Bone marrow (tissue), 2 donors: Measurements from ENCODE around the gene SLC35B1.
"Not testable (repeated sequence)": the region's sequence is repeated elsewhere in the genome, so short reads cannot be mapped to it uniquely, and the experiment has no call there.

Experiments used
- DNase-seq, 2 donors: peaks; one replicate each; lab custom pipeline; 2025; lab: John Stamatoyannopoulos, UW

SLC35B1 gene

GRCh38 chr17:49734515-49735490 lies 27.0 kb upstream of the SLC35B1 start:
- DNase-seq = no peak

- DNase-seq = no peak
Observed at GRCh38 chr17:49731435-49731831, 23.7 kb upstream of the SLC35B1 start.

DNA sequence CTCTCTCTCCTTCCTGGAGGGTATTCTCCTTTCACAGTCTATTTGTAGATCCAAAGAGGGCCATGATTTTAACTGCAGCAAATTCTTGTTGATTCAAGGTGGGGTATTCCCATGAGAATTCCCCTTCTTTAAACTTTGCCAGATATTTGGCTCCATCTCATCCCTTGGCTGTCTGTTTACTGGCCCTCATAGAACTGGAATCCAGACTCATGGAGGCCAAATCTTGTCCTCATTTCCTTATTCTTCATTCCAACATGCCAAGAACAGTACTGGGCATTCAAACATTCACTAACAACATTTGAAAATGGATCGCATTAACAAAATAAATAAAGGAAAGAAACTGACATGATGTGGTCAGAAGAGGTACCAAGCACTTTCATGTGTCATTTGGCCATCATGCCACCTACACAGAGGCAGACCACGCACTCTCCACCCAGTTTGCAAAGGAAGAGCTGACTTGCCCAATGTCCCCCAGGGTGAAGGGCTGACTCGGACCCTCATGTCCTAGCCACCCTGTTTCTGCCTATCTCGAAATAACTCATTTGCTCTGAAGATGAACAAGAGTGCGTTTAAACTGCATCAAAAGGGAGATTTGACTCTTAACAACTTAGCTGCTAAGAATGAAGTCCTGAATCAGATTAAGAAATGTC lies 23.1 kb upstream of the SLC35B1 start:
- no peak for DNase-seq

GRCh38 chr17:49730078-49730784 lies 22.5 kb upstream of the SLC35B1 start:
- DNase-seq = no peak

DNA sequence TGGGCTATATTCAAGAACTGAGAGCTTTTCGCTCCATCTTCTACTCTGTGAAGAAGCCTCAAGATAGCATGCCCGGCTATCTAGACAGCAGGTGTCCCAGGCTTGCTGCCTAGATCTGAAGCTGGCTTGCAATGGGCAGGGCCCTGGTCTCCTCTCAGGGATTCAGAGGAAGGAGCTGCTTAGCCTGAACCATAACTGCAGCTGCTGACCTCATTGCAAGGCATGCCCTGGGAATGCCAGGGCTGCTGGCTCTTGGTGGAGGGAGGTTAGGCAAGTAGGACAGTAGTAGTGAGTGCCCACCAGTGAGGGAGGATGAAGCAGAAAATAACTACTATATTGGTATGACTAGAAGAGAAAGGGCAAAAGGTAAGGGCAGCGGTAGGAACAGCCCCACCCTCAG lies 21.3 kb upstream of the SLC35B1 start:
- no peak for DNase-seq

DNA sequence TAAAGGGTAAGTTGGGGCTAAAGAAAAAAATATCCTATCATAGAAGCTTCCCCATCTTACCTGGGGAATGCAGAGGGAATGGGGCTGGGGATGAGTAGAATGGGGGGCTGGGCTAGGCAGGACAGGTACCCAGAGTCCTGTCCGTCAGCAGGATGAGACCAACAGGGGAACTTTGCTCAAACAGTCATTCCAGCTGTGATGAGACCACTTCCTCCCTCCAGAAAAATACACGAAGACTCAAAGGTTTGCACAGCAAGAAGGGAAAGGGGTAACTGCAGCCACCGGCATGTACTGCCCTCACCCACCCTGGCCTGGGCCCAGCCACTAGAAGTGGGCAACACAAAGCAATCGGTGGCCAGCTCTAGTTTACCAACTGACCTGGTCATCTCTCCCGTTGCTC lies 20.7 kb upstream of the SLC35B1 start:
- DNase-seq = no peak

GRCh38 chr17:49727380-49727779 lies 19.6 kb upstream of the SLC35B1 start:
- DNase-seq = no peak

DNA sequence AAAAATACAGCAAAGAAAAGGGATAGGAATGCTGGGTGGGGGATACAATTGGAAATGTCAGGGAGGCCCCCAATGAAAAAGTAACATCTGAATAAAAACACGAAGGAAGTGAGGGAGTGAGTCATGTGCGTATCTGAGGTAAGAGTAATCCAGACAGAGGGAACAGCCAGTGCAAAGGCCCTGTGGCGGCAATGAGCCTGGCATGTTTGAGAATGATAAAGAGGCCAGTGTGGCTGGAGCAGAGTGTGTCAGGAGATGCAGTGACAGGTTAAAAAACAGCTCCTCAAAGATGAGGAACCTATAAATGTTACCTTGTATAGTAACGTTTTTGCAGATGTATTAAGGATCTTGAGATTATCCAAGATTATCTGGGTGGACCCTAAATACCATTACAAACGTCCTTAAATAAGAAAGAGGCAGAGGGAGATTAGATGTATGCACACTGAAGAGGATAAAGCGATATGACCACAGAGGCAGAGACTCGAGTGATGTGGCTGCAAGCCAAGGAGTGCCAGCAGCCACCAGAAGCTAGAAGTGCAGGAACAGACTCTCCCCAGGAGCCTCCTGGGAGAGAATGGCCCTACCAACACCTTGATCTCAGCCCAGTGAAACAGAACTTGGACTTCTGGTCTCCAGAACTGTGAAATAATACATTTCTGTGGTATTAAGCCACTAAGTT lies 17.8 kb upstream of the SLC35B1 start:
- DNase-seq = no peak

- not testable (repeated sequence) for DNase-seq
Observed at GRCh38 chr17:49724552-49724951, 16.8 kb upstream of the SLC35B1 start.

- DNase-seq = no peak
Observed at GRCh38 chr17:49723423-49723822, 15.7 kb upstream of the SLC35B1 start.

- DNase-seq = no peak
Observed at GRCh38 chr17:49722066-49722465, 14.3 kb upstream of the SLC35B1 start.

DNA sequence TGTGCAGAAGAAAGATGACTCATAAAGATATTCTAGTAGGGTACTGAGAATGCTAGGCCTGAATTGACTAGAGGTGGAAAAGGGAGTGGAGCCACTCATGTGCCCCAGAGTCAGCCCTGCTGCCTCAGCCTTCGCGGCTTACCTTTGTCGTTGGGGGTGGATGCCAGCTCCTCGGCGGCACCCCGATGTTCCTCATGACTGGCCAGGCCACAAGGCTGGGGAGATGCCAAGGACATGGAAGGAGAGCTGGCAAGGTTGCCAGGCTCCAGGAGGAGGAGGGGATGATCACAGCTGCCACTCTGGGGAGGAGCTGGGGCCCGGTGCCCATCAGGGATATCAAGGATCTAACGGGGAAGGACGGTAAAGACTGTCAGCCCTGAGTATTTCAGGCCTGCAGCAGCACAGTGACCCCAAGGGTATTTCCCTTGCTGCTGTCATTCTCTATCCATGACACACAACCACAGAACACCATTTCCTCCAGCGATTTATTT lies 9.7 kb upstream of the SLC35B1 start:
- DNase-seq = no peak

- no peak for DNase-seq
Observed at GRCh38 chr17:49716668-49717364, 9.1 kb upstream of the SLC35B1 start.

DNA sequence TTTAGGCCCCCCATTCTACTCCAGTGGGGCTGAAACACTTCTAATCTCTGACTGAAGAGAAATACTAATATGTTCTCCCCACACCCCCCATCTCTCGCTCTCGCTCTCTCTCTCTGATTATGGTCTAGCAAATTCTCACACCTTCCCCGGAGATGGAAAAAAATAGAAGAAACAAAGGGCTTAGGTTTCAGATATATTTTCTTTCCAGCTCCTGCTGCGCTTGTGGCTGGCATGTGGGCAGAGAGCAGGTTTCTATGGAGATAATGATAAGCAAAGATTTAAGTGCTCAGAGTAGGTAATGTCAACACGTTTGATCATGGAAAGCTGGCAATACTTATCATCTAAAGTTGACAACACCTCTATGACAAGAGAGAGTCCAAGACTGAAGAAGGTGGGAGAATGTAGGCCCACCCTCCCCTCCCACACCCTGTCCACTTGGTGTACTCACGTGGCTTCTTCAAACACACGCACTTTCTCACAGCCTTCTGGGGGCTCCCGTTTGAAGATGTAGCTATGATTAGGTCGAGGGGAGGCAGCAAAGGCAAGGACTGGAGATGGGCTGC lies 8.0 kb upstream of the SLC35B1 start:
- DNase-seq = no peak

DNA sequence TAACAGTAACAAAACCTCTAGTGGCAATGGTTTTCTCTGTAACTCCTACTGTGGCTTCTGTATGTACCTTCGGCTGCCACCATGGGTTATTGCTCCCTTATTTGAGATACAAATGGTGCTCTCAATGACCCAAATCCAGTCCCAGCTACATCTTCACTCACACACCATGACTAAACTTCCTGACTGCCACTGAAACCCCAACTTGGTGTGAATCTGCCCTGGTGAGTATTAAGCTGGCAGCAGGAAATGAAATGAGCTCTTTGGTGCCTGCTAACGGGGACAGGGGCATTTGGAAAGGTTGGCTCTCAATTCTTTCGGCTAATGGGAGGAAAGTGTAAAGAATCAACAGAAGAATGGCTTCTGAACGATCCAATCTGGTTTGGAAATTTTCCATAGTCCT lies 7.5 kb upstream of the SLC35B1 start:
- peak in 1 of 2 donors; percentile 28 for DNase-seq

DNA sequence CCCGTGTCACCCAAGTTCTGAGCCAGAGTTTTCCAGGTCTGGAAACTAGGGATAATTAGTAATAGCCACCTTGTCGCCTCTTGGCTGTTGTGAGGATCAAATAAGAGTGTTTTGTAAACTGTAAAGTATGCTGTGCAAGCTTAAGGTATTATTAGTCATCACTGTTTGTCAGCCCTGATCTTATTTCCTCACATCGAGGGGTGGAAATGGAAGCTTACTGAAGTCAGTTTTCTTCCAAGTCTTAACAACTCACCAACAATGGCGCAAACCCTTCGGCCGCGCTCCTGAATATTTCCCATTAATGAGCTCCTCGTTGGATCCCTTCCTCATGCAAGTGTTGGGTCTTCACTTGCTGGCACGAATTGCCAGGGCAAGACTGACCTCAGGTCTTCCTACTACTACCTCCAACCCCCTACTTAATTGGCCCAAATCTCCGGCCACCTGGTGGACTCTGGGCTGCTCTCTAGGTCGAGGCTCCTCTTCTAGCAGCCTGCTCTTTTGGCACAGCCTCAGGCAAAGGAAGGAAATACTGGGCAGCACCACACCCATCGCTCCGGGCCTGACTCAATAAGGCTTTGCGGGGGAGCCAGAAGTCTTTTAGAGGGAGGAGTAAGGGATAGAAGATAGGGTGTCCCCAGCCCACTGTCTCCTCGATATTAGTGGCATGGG lies 885 bp upstream of the SLC35B1 start:
- no peak for DNase-seq

- DNase-seq = no peak
Observed at GRCh38 chr17:49707246-49707607, 537 bp downstream of the SLC35B1 start.

DNA sequence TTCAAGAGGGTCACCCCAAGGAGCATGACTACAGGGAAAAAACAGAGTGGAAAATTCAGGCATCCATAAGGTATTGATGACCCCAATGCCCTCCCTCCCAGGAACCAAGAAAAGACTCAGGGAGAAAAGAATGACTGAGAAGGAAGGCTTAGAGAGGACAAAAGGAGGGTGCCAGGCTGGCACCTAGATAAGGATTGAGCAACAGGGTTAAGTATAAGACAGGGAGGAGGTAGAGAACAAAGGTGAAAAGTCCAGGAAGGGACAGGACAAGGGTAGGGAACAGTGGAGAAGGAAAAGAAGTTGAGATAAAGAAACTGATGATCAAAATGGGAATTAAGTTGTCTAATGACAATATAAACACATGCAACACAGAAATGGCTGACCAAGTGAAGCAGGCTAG lies 2.5 kb downstream of the SLC35B1 start:
- no peak for DNase-seq

GRCh38 chr17:49703557-49704277 lies 4.0 kb downstream of the SLC35B1 start:
- peak in 1 of 2 donors; percentile 62 for DNase-seq

- DNase-seq = no peak
Observed at GRCh38 chr17:49700960-49701359, 6.8 kb downstream of the SLC35B1 start.
